Limb (tissue), 2 donors: Measurements from ENCODE around the gene LRRN2.

ENCODE experiments used
- DNase-seq, 2 donors: peaks; one replicate each; pipeline ENCODE4 v3.0.0-alpha.2; 2016; ENCODE audit errors: extremely low spot score in 2 of 2

Gene LRRN2

GRCh38 chr1:204602871-204603542, 82.5 kb downstream of the LRRN2 start:
- DNase-seq, result no peak

GRCh38 chr1:204602111-204602579, 83.4 kb downstream of the LRRN2 start:
- no peak for DNase-seq

- DNase-seq, result no peak
Measured at GRCh38 chr1:204600968-204601367, 84.6 kb downstream of the LRRN2 start.

- no peak for DNase-seq
Measured at GRCh38 chr1:204600203-204600602, 85.3 kb downstream of the LRRN2 start.

- DNase-seq, result no peak
Measured at GRCh38 chr1:204599596-204599995, 85.9 kb downstream of the LRRN2 start.

- no peak for DNase-seq
Measured at GRCh38 chr1:204599098-204599497, 86.4 kb downstream of the LRRN2 start.

- no peak for DNase-seq
Measured at GRCh38 chr1:204598319-204598969, 87.1 kb downstream of the LRRN2 start.

GRCh38 chr1:204592246-204592948, 93.1 kb downstream of the LRRN2 start:
- DNase-seq, result no peak

GRCh38 chr1:204591473-204592090, 94.0 kb downstream of the LRRN2 start:
- no peak for DNase-seq

- no peak for DNase-seq
Measured at GRCh38 chr1:204589409-204590038, 96.0 kb downstream of the LRRN2 start.

- no peak for DNase-seq
Measured at GRCh38 chr1:204588826-204589225, 96.7 kb downstream of the LRRN2 start.

GRCh38 chr1:204587621-204588020, 97.9 kb downstream of the LRRN2 start:
- no peak for DNase-seq

- no peak for DNase-seq
Measured at GRCh38 chr1:204584699-204585372, 100.7 kb downstream of the LRRN2 start.

- DNase-seq, result no peak
Measured at GRCh38 chr1:204583909-204584632, 101.5 kb downstream of the LRRN2 start.

GRCh38 chr1:204581759-204582158, 103.8 kb downstream of the LRRN2 start:
- no peak for DNase-seq

GRCh38 chr1:204580862-204581261, 104.7 kb downstream of the LRRN2 start:
- DNase-seq, result no peak

GRCh38 chr1:204579681-204580080, 105.9 kb downstream of the LRRN2 start:
- no peak for DNase-seq

GRCh38 chr1:204578867-204579664, 106.5 kb downstream of the LRRN2 start:
- DNase-seq, result peak in 1 of 2 donors; percentile 50

GRCh38 chr1:204577794-204578478, 107.6 kb downstream of the LRRN2 start:
- DNase-seq, result no peak
